ENCODE measurements around the gene GADD45B. TPM values are rescaled to one million over a fixed set of nuclear protein-coding genes. Genes with fewer than 3 reads are reported as not detected.

Gene GADD45B
- total and polyA plus RNA-seq, 10 of the 15 experiments (the other 5 are each of a cell fraction or from before 2014, with no cell fraction given): 2.4 to 180 (median 91.1) TPM

DNA sequence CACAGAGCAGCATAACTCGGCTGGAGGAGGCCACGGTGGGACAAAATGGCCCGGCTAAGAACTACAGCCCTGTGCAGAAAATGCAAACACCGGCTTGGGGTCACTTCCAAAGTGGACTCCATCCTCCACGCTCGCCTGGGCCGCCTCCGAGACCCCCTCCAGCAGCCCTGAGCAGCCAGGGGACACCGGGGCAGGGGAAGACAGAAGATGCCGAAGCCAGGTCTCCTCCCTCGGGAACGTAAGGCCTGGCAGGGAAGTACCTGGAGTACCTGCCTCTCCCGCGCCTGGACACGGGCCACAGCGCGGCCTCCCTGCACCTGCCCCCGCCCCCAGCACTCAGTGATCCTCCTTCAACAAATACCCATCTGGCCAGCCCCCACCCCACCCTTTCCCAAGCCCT is 24.2 kb upstream of the GADD45B start:
- RAD21 ChIA-PET (ENCODE audit: unreplicated experiment): no interaction called here
- peaks cover 82% of the 10 kb centered on the region for H3K79me2 ChIP-seq (ENCODE audit: control insufficient read depth, insufficient read depth, low read length)
- in situ Hi-C loops (cut with MboI): no loop called here
- H3K4me3 ChIP-seq: no peak overlapping the region
- H3K27ac ChIP-seq (ENCODE audit: control insufficient read depth, insufficient read depth): no peak overlapping the region
- POLR2A ChIA-PET: no interaction called here
- intact Hi-C loops (cut with micrococcal nuclease; ENCODE audit: unreplicated experiment): no loop called here
- H3K27me3 ChIP-seq (replicated peaks in 1 of 2; ENCODE audit: control insufficient read depth in 2 of 2, insufficient read depth in 2 of 2, low read length in 1 of 2): no peaks in the 10 kb centered on the region
- TF ChIP-seq MEF2B (IDR thresholded peaks at IDR 0.05; ENCODE audit: partially characterized antibody, poor library complexity, severe bottlenecking): no peak
- no peak for TF ChIP-seq SMAD5 (IDR thresholded peaks at IDR 0.05; ENCODE audit: low read depth)
- no peak for TF ChIP-seq SMARCA5 (IDR thresholded peaks at IDR 0.05)
- no peak for TF ChIP-seq TCF12 (IDR thresholded peaks at IDR 0.05; ENCODE audit: low read depth, low read length)
- TF ChIP-seq SIX5 (IDR thresholded peaks at IDR 0.05; ENCODE audit: low read depth, low read length, severe bottlenecking): no peak
- TF ChIP-seq, protein P1, sequence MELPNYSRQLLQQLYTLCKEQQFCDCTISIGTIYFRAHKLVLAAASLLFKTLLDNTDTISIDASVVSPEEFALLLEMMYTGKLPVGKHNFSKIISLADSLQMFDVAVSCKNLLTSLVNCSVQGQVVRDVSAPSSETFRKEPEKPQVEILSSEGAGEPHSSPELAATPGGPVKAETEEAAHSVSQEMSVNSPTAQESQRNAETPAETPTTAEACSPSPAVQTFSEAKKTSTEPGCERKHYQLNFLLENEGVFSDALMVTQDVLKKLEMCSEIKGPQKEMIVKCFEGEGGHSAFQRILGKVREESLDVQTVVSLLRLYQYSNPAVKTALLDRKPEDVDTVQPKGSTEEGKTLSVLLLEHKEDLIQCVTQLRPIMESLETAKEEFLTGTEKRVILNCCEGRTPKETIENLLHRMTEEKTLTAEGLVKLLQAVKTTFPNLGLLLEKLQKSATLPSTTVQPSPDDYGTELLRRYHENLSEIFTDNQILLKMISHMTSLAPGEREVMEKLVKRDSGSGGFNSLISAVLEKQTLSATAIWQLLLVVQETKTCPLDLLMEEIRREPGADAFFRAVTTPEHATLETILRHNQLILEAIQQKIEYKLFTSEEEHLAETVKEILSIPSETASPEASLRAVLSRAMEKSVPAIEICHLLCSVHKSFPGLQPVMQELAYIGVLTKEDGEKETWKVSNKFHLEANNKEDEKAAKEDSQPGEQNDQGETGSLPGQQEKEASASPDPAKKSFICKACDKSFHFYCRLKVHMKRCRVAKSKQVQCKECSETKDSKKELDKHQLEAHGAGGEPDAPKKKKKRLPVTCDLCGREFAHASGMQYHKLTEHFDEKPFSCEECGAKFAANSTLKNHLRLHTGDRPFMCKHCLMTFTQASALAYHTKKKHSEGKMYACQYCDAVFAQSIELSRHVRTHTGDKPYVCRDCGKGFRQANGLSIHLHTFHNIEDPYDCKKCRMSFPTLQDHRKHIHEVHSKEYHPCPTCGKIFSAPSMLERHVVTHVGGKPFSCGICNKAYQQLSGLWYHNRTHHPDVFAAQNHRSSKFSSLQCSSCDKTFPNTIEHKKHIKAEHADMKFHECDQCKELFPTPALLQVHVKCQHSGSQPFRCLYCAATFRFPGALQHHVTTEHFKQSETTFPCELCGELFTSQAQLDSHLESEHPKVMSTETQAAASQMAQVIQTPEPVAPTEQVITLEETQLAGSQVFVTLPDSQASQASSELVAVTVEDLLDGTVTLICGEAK (IDR thresholded peaks at IDR 0.05; ENCODE audit: borderline replicate concordance): no peak
- TF ChIP-seq SMC3 (IDR thresholded peaks at IDR 0.05; ENCODE audit: borderline replicate concordance, low read length): no peak
- no peak for TF ChIP-seq RFX5 (IDR thresholded peaks at IDR 0.05; ENCODE audit: low read depth, low read length)
- H3K36me3 ChIP-seq (ENCODE audit: control insufficient read depth in 2 of 2, insufficient read depth in 2 of 2, low read length in 1 of 2): peaks cover 12 to 20% of the 10 kb centered on the region in 2 experiments; a peak in 3 of 4 replicates
- SMC1A ChIA-PET (ENCODE audit: uncharacterized antibody, unreplicated experiment): no interaction called here
- BruUV-seq (replicated peaks): no TSS peak
- no peak overlapping the region for H3K4me2 ChIP-seq (ENCODE audit: control insufficient read depth, insufficient read depth)
- DNase-seq (ENCODE audit: low read depth, low spot score) (no peak), ATAC-seq (no peak), FAIRE-seq (no peak)
- H3K9ac ChIP-seq (ENCODE audit: control insufficient read depth, insufficient read depth, low read length): no peak overlapping the region
- 91% methylated on average over 18 of the region's 18 CpGs for WGBS (ENCODE audit: insufficient coverage, insufficient replicate concordance, low lambda C conversion rate, missing lambda C conversion rate)
- H4K20me1 ChIP-seq (ENCODE audit: control insufficient read depth, insufficient read depth): peaks cover 12% of the 10 kb centered on the region
- no peaks in the 10 kb centered on the region for H3K9me3 ChIP-seq (replicated peaks; ENCODE audit: control insufficient read depth, insufficient read depth, low read length)
- CTCF ChIA-PET: no interaction called here
- peaks cover 26% of the 10 kb centered on the region for H3K4me1 ChIP-seq (ENCODE audit: control insufficient read depth, insufficient read depth, low read length)
- no peak overlapping the region for H2AFZ ChIP-seq (ENCODE audit: control insufficient read depth, low read depth, low read length)
